HG03442 (cell line): ENCODE measurements around the gene POU2AF2.
"Not testable (repeated sequence)": the region's sequence is repeated elsewhere in the genome, so short reads cannot be mapped to it uniquely, and the experiment has no call there.

Experiments
- ATAC-seq: cut with Tn5 transposase; IDR thresholded peaks from one replicate; pipeline ENCODE4 v1.9.1; 2021; ENCODE audit warnings: mild to moderate bottlenecking, moderate library complexity; ENCODE audit not compliant: unreplicated experiment

The POU2AF2 gene

GRCh38 chr11:111253630-111254029 lies 8.1 kb downstream of the POU2AF2 start:
- ATAC-seq, result no peak

- no peak for ATAC-seq
Measured at GRCh38 chr11:111258046-111258445, 12.5 kb downstream of the POU2AF2 start.

GRCh38 chr11:111259896-111260295 lies 14.4 kb downstream of the POU2AF2 start:
- no peak for ATAC-seq

GRCh38 chr11:111260811-111261210 lies 15.3 kb downstream of the POU2AF2 start:
- no peak for ATAC-seq

GRCh38 chr11:111264646-111265045 lies 19.1 kb downstream of the POU2AF2 start:
- ATAC-seq, result no peak

- no peak for ATAC-seq
Measured at GRCh38 chr11:111265421-111265820, 19.9 kb downstream of the POU2AF2 start.

- not testable (repeated sequence) for ATAC-seq
Measured at GRCh38 chr11:111268303-111268702, 22.8 kb downstream of the POU2AF2 start.

- no peak for ATAC-seq
Measured at GRCh38 chr11:111269146-111269868, 23.8 kb downstream of the POU2AF2 start.

GRCh38 chr11:111272420-111272819 lies 26.9 kb downstream of the POU2AF2 start:
- ATAC-seq, result no peak

GRCh38 chr11:111282562-111283075 lies 37.1 kb downstream of the POU2AF2 start:
- ATAC-seq, result no peak

- ATAC-seq, result no peak
Measured at GRCh38 chr11:111283945-111284481, 38.5 kb downstream of the POU2AF2 start.

- no peak for ATAC-seq
Measured at GRCh38 chr11:111285189-111286091, 39.9 kb downstream of the POU2AF2 start.

- no peak for ATAC-seq
Measured at GRCh38 chr11:111291764-111292163, 46.2 kb downstream of the POU2AF2 start.

GRCh38 chr11:111292408-111292807 lies 46.9 kb downstream of the POU2AF2 start:
- not testable (repeated sequence) for ATAC-seq

GRCh38 chr11:111296196-111296595 lies 50.7 kb downstream of the POU2AF2 start:
- no peak for ATAC-seq

GRCh38 chr11:111297696-111298095 lies 52.2 kb downstream of the POU2AF2 start:
- no peak for ATAC-seq

- peak; percentile 28 for ATAC-seq
Measured at GRCh38 chr11:111298413-111299100, 53.0 kb downstream of the POU2AF2 start, which contains the start of gene POU2AF3. POU2AF3 (plus strand) TSS chr11:111298546; CDS start chr11:111298582, 36 bp downstream.

GRCh38 chr11:111299101-111300026 lies 53.8 kb downstream of the POU2AF2 start:
- ATAC-seq, result peak; percentile 63

- no peak for ATAC-seq
Measured at GRCh38 chr11:111300569-111300968, 55.0 kb downstream of the POU2AF2 start.
